SK-N-SH (cell line): ENCODE results near the gene ILK. TPM values are rescaled to one million over a fixed set of nuclear protein-coding genes. Genes with fewer than 3 reads are reported as not detected.

Experiments used
- CTCF ChIA-PET: fragments of 300-600, 350-600 bp; formaldehyde crosslinking; extraction: SDS; loops from one replicate; lab custom pipeline; 2021; lab: Yijun Ruan, JAX
- POLR2A ChIA-PET: fragments of 350-600 bp; sonication (Branson Sonifier 250); formaldehyde crosslinking; extraction: SDS; loops from one replicate; lab custom pipeline; 2020; ENCODE audit warnings: antibody characterized with exemption, inconsistent platforms; lab: Yijun Ruan, JAX
- DNase-seq: peaks from one replicate; pipeline ENCODE4 v3.0.0; 2012
- H2AFZ ChIP-seq: fragments of 200-600 bp; sonication (generic); 2 replicates; pipeline ENCODE4 v1.8.1; 2016; ENCODE audit warnings: antibody characterized with exemption, mild to moderate bottlenecking, low read depth
- H3F3A ChIP-seq: fragments of 200-600 bp; sonication (generic); replicated peaks from 2 replicates; pipeline ENCODE3; 2016; ENCODE audit warnings: antibody characterized with exemption, mild to moderate bottlenecking; ENCODE audit not compliant: insufficient read depth
- H3K27ac ChIP-seq, 2 experiments: fragments of 200-500 bp in 1 of 2; fragments of 200-600 bp in 1 of 2; sonication (Bioruptor generic) in 1 of 2; sonication (generic), shearing (Covaris generic) in 1 of 2; 2 replicates each; pipeline versions ENCODE4 v1.5.1 to v1.6.1; 2014 to 2016; ENCODE audit warnings: low read depth in 2 of 2, inconsistent platforms in 1 of 2, low read length in 1 of 2, mild to moderate bottlenecking in 1 of 2, mixed read lengths in 1 of 2
- H3K27me3 ChIP-seq: fragments of 200-600 bp; sonication (generic), shearing (Covaris generic); 2 replicates; pipeline ENCODE4 v1.6.1; 2016; ENCODE audit warnings: mixed run types; ENCODE audit not compliant: insufficient read depth
- H3K36me3 ChIP-seq, 2 experiments: fragments of 200-500 bp in 1 of 2; fragments of 200-600 bp in 1 of 2; sonication (Bioruptor generic) in 1 of 2; sonication (generic) in 1 of 2; replicated peaks in 1 of 2; 2 replicates each; pipeline versions ENCODE3 to v1.5.1; 2014 to 2016; ENCODE audit warnings: low read length in 1 of 2, mild to moderate bottlenecking in 1 of 2; ENCODE audit not compliant: insufficient read depth in 2 of 2, control insufficient read depth in 1 of 2
- H3K4me1 ChIP-seq, 2 experiments: fragments of 200-500 bp in 1 of 2; fragments of 200-600 bp in 1 of 2; sonication (Bioruptor generic) in 1 of 2; sonication (generic), shearing (Covaris generic) in 1 of 2; 2 replicates each; pipeline versions ENCODE4 v1.5.1 to v1.6.1; 2014 to 2016; ENCODE audit warnings: low read depth in 1 of 2, low read length in 1 of 2, mixed run types in 1 of 2; ENCODE audit not compliant: insufficient read depth in 2 of 2, control insufficient read depth in 1 of 2
- H3K4me2 ChIP-seq: fragments of 200-600 bp; sonication (generic), shearing (Covaris generic); 2 replicates; pipeline ENCODE4 v1.6.1; 2017; ENCODE audit warnings: mixed run types
- H3K4me3 ChIP-seq, 2 experiments: fragments of 200-500 bp in 1 of 2; fragments of 200-600 bp in 1 of 2; sonication (Bioruptor generic) in 1 of 2; sonication (generic), shearing (Covaris generic) in 1 of 2; 2 replicates each; pipeline versions ENCODE4 v1.5.1 to v1.8.1; 2014 to 2016; ENCODE audit warnings: low read depth in 2 of 2, inconsistent platforms in 1 of 2, low read length in 1 of 2, mild to moderate bottlenecking in 1 of 2, mixed read lengths in 1 of 2, moderate library complexity in 1 of 2
- H3K79me2 ChIP-seq: fragments of 200-600 bp; sonication (generic); 2 replicates; pipeline ENCODE4 v1.8.1; 2017; ENCODE audit warnings: mild to moderate bottlenecking; ENCODE audit not compliant: insufficient read depth
- H3K9ac ChIP-seq: fragments of 200-600 bp; sonication (generic); 2 replicates; pipeline ENCODE4 v1.6.1; 2017; ENCODE audit warnings: mixed run types
- H3K9me2 ChIP-seq: fragments of 200-600 bp; sonication (generic); 2 replicates; pipeline ENCODE4 v1.6.1; 2017; ENCODE audit warnings: mixed run types
- H3K9me3 ChIP-seq: fragments of 200-600 bp; sonication (generic); 2 replicates; pipeline ENCODE4 v1.6.1; 2017; ENCODE audit warnings: mixed run types, mild to moderate bottlenecking, moderate library complexity
- H4K20me1 ChIP-seq: fragments of 200-600 bp; sonication (generic); 2 replicates; pipeline ENCODE4 v1.6.1; 2017; ENCODE audit warnings: mild to moderate bottlenecking, mixed run types; ENCODE audit not compliant: insufficient read depth
- CHD2 ChIP-seq: fragments of 150-350 bp; IDR thresholded peaks from 2 replicates; pipeline ENCODE4 v1.6.1; 2018; ENCODE audit warnings: low read length; ENCODE audit not compliant: partially characterized antibody
- EP300 ChIP-seq, 2 experiments: IDR thresholded peaks; 2 replicates each; pipeline versions ENCODE4 v1.4.0 to v1.6.1; 2012; ENCODE audit warnings: borderline replicate concordance in 1 of 2, low read depth in 1 of 2, low read length in 1 of 2
- FOSL2 ChIP-seq: IDR thresholded peaks from 2 replicates; pipeline ENCODE4 v1.4.0; 2012; ENCODE audit warnings: low read depth, mild to moderate bottlenecking, moderate library complexity, borderline replicate concordance
- FOXM1 ChIP-seq: IDR thresholded peaks from 2 replicates; pipeline ENCODE4 v1.4.0; 2012; ENCODE audit warnings: low read depth, mild to moderate bottlenecking
- GABPA ChIP-seq: IDR thresholded peaks from 2 replicates; pipeline ENCODE4 v1.4.0; 2012; ENCODE audit warnings: low read depth, mild to moderate bottlenecking
- GATA2 ChIP-seq: sonication (generic); formaldehyde crosslinking; IDR thresholded peaks from 2 replicates; pipeline ENCODE4 v1.5.0; 2020; ENCODE audit warnings: mild to moderate bottlenecking, missing genetic modification reagents
- NFIC ChIP-seq: IDR thresholded peaks from 2 replicates; pipeline ENCODE4 v1.4.0; 2012; ENCODE audit warnings: borderline replicate concordance
- NRF1 ChIP-seq: IDR thresholded peaks from 2 replicates; pipeline ENCODE4 v1.6.1; 2012; ENCODE audit warnings: low read depth, mild to moderate bottlenecking, low read length
- RAD21 ChIP-seq: IDR thresholded peaks from 2 replicates; pipeline ENCODE4 v1.6.1; 2012; ENCODE audit warnings: mild to moderate bottlenecking, low read length
- RCOR1 ChIP-seq: fragments of 150-350 bp; IDR thresholded peaks from 2 replicates; pipeline ENCODE4 v1.6.1; 2017; ENCODE audit warnings: antibody characterized with exemption, low read length
- REST ChIP-seq: IDR thresholded peaks from 2 replicates; pipeline ENCODE4 v1.6.1; 2012; ENCODE audit warnings: mild to moderate bottlenecking, low read depth, low read length, moderate library complexity
- SIN3A ChIP-seq: IDR thresholded peaks from 2 replicates; pipeline ENCODE4 v1.6.1; 2012; ENCODE audit warnings: low read depth, mild to moderate bottlenecking, low read length, moderate library complexity, borderline replicate concordance
- TAF1 ChIP-seq: IDR thresholded peaks from 2 replicates; pipeline ENCODE4 v1.6.1; 2012; ENCODE audit warnings: low read depth, mild to moderate bottlenecking, low read length, moderate library complexity, borderline replicate concordance
- USF1 ChIP-seq: IDR thresholded peaks from 2 replicates; pipeline ENCODE4 v1.4.0; 2012; ENCODE audit warnings: low read depth, borderline replicate concordance
- YY1 ChIP-seq: IDR thresholded peaks from 2 replicates; pipeline ENCODE4 v1.4.0; 2012; ENCODE audit warnings: low read depth, mild to moderate bottlenecking
- WGBS: methylation state at CpG from one replicate; pipeline ENCODE4 v1.1.6; 2017; ENCODE audit warnings: low lambda C conversion rate; 5-methylcytosine and 5-hydroxymethylcytosine counted together
- polyA plus RNA-seq, 3 experiments: library from polyadenylated mRNA; depleted of rRNA; stranded (reverse); fragments of >200 nt; gene quantifications; 2 replicates each; pipeline ENCODE4 v1.2.3, GENCODE V29; 2012

Gene ILK
- polyA plus RNA-seq, 1 of the 3 experiments (the other 2 are of a cell fraction), result 241 TPM

GRCh38 chr11:6563121-6563619 lies 40.4 kb upstream of the ILK start:
- WGBS, result 90% methylated on average over 4 of the region's 4 CpGs
- no peaks in the 10 kb centered on the region for H3F3A ChIP-seq
- peak; percentile 11; the same call in 1 of the 2 replicates for TF ChIP-seq FOSL2
- no peak for TF ChIP-seq EP300 (IDR thresholded peaks at IDR 0.05; ENCODE audit: borderline replicate concordance in 1 of 2, low read depth in 1 of 2, low read length in 1 of 2)
- TF ChIP-seq, all 33 proteins: peak for 1
- Histone ChIP-seq H3K27me3 (no peaks in the 10 kb centered on the region), H3K36me3 (no peaks in the 10 kb centered on the region), H3K27ac (no peak overlapping the region), H3K4me3 (no peak overlapping the region), H3K4me2 (no peak overlapping the region), H3K4me1 (no peaks in the 10 kb centered on the region), H3K9me2 (no peaks in the 10 kb centered on the region), H3K9ac (no peak overlapping the region), H3K9me3 (no peaks in the 10 kb centered on the region), H2AFZ (no peak overlapping the region), H4K20me1 (no peaks in the 10 kb centered on the region), H3K79me2 (no peaks in the 10 kb centered on the region)
- ChIA-PET POLR2A (no interaction called here), CTCF (interaction anchor here (0.8 to 1.6 kb wide), 3 partner anchors 15 to 32 kb away, joined by 3 to 6 read pairs (median 4); no protein-coding TSS in a partner anchor)
- no peak for DNase-seq

GRCh38 chr11:6563667-6564066 lies 39.9 kb upstream of the ILK start:
- Histone ChIP-seq H3K79me2 (no peaks in the 10 kb centered on the region), H3K27ac (no peak overlapping the region), H4K20me1 (no peaks in the 10 kb centered on the region), H3K9me3 (no peaks in the 10 kb centered on the region), H3K4me1 (peaks cover 2 to 3% of the 10 kb centered on the region in 2 experiments; a peak in 3 of 4 replicates), H3K9ac (no peak overlapping the region), H3K4me2 (no peak overlapping the region), H2AFZ (no peak overlapping the region), H3K36me3 (no peaks in the 10 kb centered on the region)
- 70% methylated on average over 2 of the region's 10 CpGs for WGBS
- POLR2A ChIA-PET, result no interaction called here
- CTCF ChIA-PET, result interaction anchor here (1.1 to 1.6 kb wide), 2 partner anchors 20 to 32 kb away, joined by 4 to 6 read pairs; no protein-coding TSS in a partner anchor
- no peak for DNase-seq
- TF ChIP-seq NRF1 (no peak), SIN3A (no peak), FOXM1 (no peak), USF1 (no peak)
- TF ChIP-seq, all 33 proteins: peak for 0
- Histone ChIP-seq H3F3A (no peaks in the 10 kb centered on the region), H3K9me2 (no peaks in the 10 kb centered on the region), H3K27me3 (no peaks in the 10 kb centered on the region), H3K4me3 (no peak overlapping the region)

- POLR2A ChIA-PET, result no interaction called here
- H3K4me1 ChIP-seq, result peaks cover 4 to 6% of the 10 kb centered on the region in 2 experiments; a peak in 3 of 4 replicates
- H3K9ac ChIP-seq, result no peak overlapping the region
- whole genome bisulfite sequencing, result 66% methylated on average over 2 of the region's 2 CpGs
- DNase-seq, result no peak
- no peaks in the 10 kb centered on the region for H3K9me3 ChIP-seq
- H3K4me3 ChIP-seq, result no peak overlapping the region
- no peak overlapping the region for H3K27ac ChIP-seq
- H3F3A ChIP-seq, result no peaks in the 10 kb centered on the region
- no peak overlapping the region for H3K4me2 ChIP-seq
- no peaks in the 10 kb centered on the region for H3K27me3 ChIP-seq
- no peak overlapping the region for H2AFZ ChIP-seq
- no peaks in the 10 kb centered on the region for H3K9me2 ChIP-seq
- no peaks in the 10 kb centered on the region for H3K36me3 ChIP-seq
- no peaks in the 10 kb centered on the region for H4K20me1 ChIP-seq
- H3K79me2 ChIP-seq, result no peaks in the 10 kb centered on the region
- CTCF ChIA-PET, result interaction anchor here (0.6 kb wide), 1 partner anchor 23 kb away, joined by 3 read pairs; no protein-coding TSS in a partner anchor
- TF ChIP-seq GABPA (no peak), RAD21 (no peak), REST (no peak), USF1 (no peak), TAF1 (no peak), YY1 (no peak), GATA2 (CRISPR knock-in tag) (no peak), NFIC (no peak), RCOR1 (no peak), CHD2 (no peak)
These were observed 38.2 kb upstream of the ILK start for GRCh38 chr11:6565325-6565724.
